HCT116 (cell line): ENCODE results near the gene APOA1.

ENCODE experiments used
- EGR1 ChIP-seq: IDR thresholded peaks from 2 replicates; pipeline ENCODE4 v1.6.1; 2012; ENCODE audit warnings: low read depth
- EZH2 ChIP-seq: fragments of 200-600 bp; sonication (generic); IDR thresholded peaks from 2 replicates; pipeline ENCODE4 v1.6.1; 2017; ENCODE audit warnings: antibody characterized with exemption, mixed run types
- EZH2phosphoT487 ChIP-seq: fragments of 200-600 bp; IDR thresholded peaks from 2 replicates; pipeline ENCODE4 v1.6.1; 2018; ENCODE audit warnings: antibody characterized with exemption, borderline replicate concordance
- FOSL1 ChIP-seq: IDR thresholded peaks from 2 replicates; pipeline ENCODE4 v1.6.1; 2012; ENCODE audit warnings: low read depth
- POLR2A ChIP-seq: IDR thresholded peaks from 2 replicates; pipeline ENCODE4 v1.7.0; 2011; ENCODE audit warnings: borderline replicate concordance; ENCODE audit not compliant: insufficient read depth, insufficient read length; ENCODE audit errors: extremely low read depth
- POLR2AphosphoS5 ChIP-seq: IDR thresholded peaks from 2 replicates; pipeline ENCODE4 v1.6.1; 2011; ENCODE audit warnings: mild to moderate bottlenecking, low read depth, low read length, moderate library complexity
- RAD21 ChIP-seq: IDR thresholded peaks from 2 replicates; pipeline ENCODE4 v1.6.1; 2012; ENCODE audit warnings: low read depth, mild to moderate bottlenecking
- SIN3A ChIP-seq: IDR thresholded peaks from 2 replicates; pipeline ENCODE4 v1.6.1; 2012; ENCODE audit warnings: low read depth
- SP1 ChIP-seq: IDR thresholded peaks from 2 replicates; pipeline ENCODE4 v1.6.1; 2012; ENCODE audit warnings: low read depth
- SRF ChIP-seq: IDR thresholded peaks from 2 replicates; pipeline ENCODE4 v1.6.1; 2012; ENCODE audit warnings: low read depth
- YY1 ChIP-seq: IDR thresholded peaks from 2 replicates; pipeline ENCODE4 v1.6.1; 2011; ENCODE audit warnings: low read length, low read depth, moderate library complexity, mild to moderate bottlenecking; ENCODE audit not compliant: insufficient replicate concordance; ENCODE audit errors: extremely low read depth
- ZNF274 ChIP-seq: fragments of 200-500 bp; sonication (Bioruptor generic); IDR thresholded peaks from 2 replicates; pipeline ENCODE4 v1.6.1; 2014; ENCODE audit warnings: mild to moderate bottlenecking, low read depth, low read length, inconsistent platforms
- TF ChIP-seq, protein P1 (sequence below), 3 experiments: fragments of 200-600 bp in 1 of 3; sonication (generic) in 1 of 3; IDR thresholded peaks in 2 of 3; conservative IDR thresholded peaks in 1 of 3; 2 replicates each; pipeline ENCODE4 v1.5.1; 2012 to 2017; ENCODE audit warnings: low read depth in 2 of 3, low read length in 2 of 3, antibody characterized with exemption in 1 of 3, borderline replicate concordance in 1 of 3, control low read depth in 1 of 3, mild to moderate bottlenecking in 1 of 3, mixed read lengths in 1 of 3, mixed run types in 1 of 3, moderate library complexity in 1 of 3; ENCODE audit not compliant: insufficient read depth in 1 of 3
- TF ChIP-seq, protein P2 (sequence below): IDR thresholded peaks from 2 replicates; pipeline ENCODE4 v1.6.1; 2011; ENCODE audit warnings: mild to moderate bottlenecking, low read length, moderate library complexity; ENCODE audit not compliant: insufficient replicate concordance; ENCODE audit errors: extremely low read depth

GRCh38 chr11:116812109-116812508 is 25.3 kb downstream of the APOA1 start:
- TF ChIP-seq EZH2phosphoT487, result no peak
- TF ChIP-seq, protein P1, sequence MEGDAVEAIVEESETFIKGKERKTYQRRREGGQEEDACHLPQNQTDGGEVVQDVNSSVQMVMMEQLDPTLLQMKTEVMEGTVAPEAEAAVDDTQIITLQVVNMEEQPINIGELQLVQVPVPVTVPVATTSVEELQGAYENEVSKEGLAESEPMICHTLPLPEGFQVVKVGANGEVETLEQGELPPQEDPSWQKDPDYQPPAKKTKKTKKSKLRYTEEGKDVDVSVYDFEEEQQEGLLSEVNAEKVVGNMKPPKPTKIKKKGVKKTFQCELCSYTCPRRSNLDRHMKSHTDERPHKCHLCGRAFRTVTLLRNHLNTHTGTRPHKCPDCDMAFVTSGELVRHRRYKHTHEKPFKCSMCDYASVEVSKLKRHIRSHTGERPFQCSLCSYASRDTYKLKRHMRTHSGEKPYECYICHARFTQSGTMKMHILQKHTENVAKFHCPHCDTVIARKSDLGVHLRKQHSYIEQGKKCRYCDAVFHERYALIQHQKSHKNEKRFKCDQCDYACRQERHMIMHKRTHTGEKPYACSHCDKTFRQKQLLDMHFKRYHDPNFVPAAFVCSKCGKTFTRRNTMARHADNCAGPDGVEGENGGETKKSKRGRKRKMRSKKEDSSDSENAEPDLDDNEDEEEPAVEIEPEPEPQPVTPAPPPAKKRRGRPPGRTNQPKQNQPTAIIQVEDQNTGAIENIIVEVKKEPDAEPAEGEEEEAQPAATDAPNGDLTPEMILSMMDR (IDR thresholded peaks at IDR 0.05 in 2 of 3, conservative IDR thresholded peaks at IDR 0.05 in 1 of 3; ENCODE audit: borderline replicate concordance in 1 of 3, insufficient read depth in 1 of 3, low read depth in 2 of 3, low read length in 2 of 3), result no peak
- TF ChIP-seq, protein P2, sequence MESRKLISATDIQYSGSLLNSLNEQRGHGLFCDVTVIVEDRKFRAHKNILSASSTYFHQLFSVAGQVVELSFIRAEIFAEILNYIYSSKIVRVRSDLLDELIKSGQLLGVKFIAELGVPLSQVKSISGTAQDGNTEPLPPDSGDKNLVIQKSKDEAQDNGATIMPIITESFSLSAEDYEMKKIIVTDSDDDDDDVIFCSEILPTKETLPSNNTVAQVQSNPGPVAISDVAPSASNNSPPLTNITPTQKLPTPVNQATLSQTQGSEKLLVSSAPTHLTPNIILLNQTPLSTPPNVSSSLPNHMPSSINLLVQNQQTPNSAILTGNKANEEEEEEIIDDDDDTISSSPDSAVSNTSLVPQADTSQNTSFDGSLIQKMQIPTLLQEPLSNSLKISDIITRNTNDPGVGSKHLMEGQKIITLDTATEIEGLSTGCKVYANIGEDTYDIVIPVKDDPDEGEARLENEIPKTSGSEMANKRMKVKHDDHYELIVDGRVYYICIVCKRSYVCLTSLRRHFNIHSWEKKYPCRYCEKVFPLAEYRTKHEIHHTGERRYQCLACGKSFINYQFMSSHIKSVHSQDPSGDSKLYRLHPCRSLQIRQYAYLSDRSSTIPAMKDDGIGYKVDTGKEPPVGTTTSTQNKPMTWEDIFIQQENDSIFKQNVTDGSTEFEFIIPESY, result no peak
- TF ChIP-seq SRF, result no peak
- TF ChIP-seq POLR2AphosphoS5, result no peak
- no peak for TF ChIP-seq SP1
- TF ChIP-seq ZNF274, result no peak
- no peak for TF ChIP-seq SIN3A
- no peak for TF ChIP-seq FOSL1
- TF ChIP-seq EGR1, result no peak
- no peak for TF ChIP-seq POLR2A
- TF ChIP-seq YY1, result no peak
- TF ChIP-seq EZH2, result no peak
- TF ChIP-seq RAD21, result no peak
